GM12875 (cell line): ENCODE results near the gene NCK2.
A peak's percentile ranks its signal among the peaks of the same experiment; 100 is the strongest.

Experiments
- H3K4me3 ChIP-seq: one replicate; pipeline ENCODE4 v1.5.1; 2011; ENCODE audit warnings: low read depth, low read length, control low read depth
- TF ChIP-seq, protein P1 (sequence below): IDR thresholded peaks from 2 replicates; pipeline ENCODE4 v1.5.1; 2011; ENCODE audit warnings: low read depth, mild to moderate bottlenecking, control low read depth, inconsistent platforms, low read length, moderate library complexity, borderline replicate concordance; ENCODE audit not compliant: insufficient read depth

The NCK2 gene

GRCh38 chr2:105744909-105745853 lies at the start of gene NCK2:
TSS of gene NCK2 (plus strand) at chr2:105744912. CDS start at chr2:105855064, 110,152 bp downstream.
- peak within 1 kb of the TSS; percentile 69 for H3K4me3 ChIP-seq
- TF ChIP-seq, protein P1, sequence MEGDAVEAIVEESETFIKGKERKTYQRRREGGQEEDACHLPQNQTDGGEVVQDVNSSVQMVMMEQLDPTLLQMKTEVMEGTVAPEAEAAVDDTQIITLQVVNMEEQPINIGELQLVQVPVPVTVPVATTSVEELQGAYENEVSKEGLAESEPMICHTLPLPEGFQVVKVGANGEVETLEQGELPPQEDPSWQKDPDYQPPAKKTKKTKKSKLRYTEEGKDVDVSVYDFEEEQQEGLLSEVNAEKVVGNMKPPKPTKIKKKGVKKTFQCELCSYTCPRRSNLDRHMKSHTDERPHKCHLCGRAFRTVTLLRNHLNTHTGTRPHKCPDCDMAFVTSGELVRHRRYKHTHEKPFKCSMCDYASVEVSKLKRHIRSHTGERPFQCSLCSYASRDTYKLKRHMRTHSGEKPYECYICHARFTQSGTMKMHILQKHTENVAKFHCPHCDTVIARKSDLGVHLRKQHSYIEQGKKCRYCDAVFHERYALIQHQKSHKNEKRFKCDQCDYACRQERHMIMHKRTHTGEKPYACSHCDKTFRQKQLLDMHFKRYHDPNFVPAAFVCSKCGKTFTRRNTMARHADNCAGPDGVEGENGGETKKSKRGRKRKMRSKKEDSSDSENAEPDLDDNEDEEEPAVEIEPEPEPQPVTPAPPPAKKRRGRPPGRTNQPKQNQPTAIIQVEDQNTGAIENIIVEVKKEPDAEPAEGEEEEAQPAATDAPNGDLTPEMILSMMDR = no peak

DNA sequence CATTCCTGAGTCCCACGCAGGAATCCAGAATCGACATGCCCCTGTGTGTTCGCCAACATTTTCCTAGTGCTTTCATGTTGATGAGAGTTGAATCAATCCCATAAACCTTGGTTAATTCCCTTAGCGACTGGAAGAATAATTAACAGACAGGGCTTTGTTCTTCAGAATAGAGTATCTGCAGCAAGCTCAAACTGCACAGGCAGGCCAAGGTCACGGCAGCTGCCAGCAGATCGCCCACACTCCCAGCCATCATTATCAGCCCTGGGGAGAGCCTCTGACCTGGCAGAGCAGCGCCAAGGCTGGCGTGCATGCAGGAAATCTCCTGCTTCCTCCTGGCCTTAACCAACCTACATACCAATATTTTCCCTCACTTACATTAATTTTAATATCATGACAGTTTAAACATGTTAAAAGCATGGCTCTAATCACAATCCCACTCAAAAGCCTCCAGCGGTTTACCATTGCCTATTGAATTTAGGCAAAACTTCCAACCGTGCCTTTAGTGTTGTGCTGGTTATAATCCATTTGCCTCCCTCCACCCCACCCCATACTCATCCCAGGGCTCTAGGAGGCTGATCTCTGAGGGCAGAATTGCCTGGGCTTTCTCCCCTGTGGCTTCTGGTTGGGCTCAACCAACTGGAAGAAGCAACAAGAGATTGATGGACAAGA lies 46.8 kb upstream of the NCK2 start:
- no peak overlapping the region for H3K4me3 ChIP-seq
- TF ChIP-seq, protein P1 = no peak

- TF ChIP-seq, protein P1 = no peak
Observed at GRCh38 chr2:105698820-105699219, 45.9 kb upstream of the NCK2 start.

GRCh38 chr2:105701042-105701441 lies 43.7 kb upstream of the NCK2 start:
- H3K4me3 ChIP-seq = no peak overlapping the region
- TF ChIP-seq, protein P1 = no peak

More at GRCh38 chr2:105698820-105699219, 45.9 kb upstream of the NCK2 start:
- H3K4me3 ChIP-seq = no peak overlapping the region

GRCh38 chr2:105708697-105709096 lies 36.0 kb upstream of the NCK2 start:
- no peak overlapping the region for H3K4me3 ChIP-seq
- TF ChIP-seq, protein P1 = no peak

DNA sequence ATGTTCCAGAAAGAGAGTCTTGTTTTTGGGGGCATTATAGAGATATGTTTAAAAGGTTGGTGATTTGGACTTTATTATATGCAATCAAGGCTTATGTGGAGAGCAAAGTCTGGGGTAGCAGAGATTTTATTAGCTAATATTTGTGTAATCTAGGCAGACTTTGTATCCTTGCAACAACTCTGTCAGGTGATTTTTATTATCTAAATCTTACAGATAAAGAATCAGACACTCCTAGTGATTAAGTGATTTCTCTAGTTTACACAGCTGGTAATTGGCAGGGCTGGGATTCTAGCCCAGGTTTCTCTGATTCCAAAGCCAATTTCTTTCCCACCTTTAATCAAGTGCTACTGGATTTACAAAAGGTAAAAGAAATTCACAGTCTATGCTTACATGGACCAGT lies 33.3 kb upstream of the NCK2 start:
- H3K4me3 ChIP-seq = no peak overlapping the region
- TF ChIP-seq, protein P1 = no peak
